ENCODE data around the gene RETREG2.

- TF ChIP-seq, protein P1, sequence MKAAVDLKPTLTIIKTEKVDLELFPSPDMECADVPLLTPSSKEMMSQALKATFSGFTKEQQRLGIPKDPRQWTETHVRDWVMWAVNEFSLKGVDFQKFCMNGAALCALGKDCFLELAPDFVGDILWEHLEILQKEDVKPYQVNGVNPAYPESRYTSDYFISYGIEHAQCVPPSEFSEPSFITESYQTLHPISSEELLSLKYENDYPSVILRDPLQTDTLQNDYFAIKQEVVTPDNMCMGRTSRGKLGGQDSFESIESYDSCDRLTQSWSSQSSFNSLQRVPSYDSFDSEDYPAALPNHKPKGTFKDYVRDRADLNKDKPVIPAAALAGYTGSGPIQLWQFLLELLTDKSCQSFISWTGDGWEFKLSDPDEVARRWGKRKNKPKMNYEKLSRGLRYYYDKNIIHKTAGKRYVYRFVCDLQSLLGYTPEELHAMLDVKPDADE (IDR thresholded peaks at IDR 0.05): no peak
- TF ChIP-seq EZH2 (IDR thresholded peaks at IDR 0.05; ENCODE audit: low read depth, unreplicated experiment) (no peak), EZH2phosphoT487 (IDR thresholded peaks at IDR 0.05; ENCODE audit: unreplicated experiment) (no peak), ZNF462 (CRISPR knock-in tag; IDR thresholded peaks at IDR 0.05) (no peak), CTCF (conservative IDR thresholded peaks at IDR 0.05; ENCODE audit: low read depth in 2 of 2) (no peak), POLR2AphosphoS5 (IDR thresholded peaks at IDR 0.05; ENCODE audit: low read depth) (no peak), CREB1 (CRISPR knock-in tag; IDR thresholded peaks at IDR 0.05; ENCODE audit: low read depth) (no peak), ZNF114 (CRISPR knock-in tag; IDR thresholded peaks at IDR 0.05) (no peak), STAT1 (IDR thresholded peaks at IDR 0.05; ENCODE audit: unreplicated experiment) (no peak), JUNB (IDR thresholded peaks at IDR 0.05; ENCODE audit: unreplicated experiment) (no peak), NANOG (IDR thresholded peaks at IDR 0.05; ENCODE audit: borderline replicate concordance) (no peak)
- TF ChIP-seq, protein P2, sequence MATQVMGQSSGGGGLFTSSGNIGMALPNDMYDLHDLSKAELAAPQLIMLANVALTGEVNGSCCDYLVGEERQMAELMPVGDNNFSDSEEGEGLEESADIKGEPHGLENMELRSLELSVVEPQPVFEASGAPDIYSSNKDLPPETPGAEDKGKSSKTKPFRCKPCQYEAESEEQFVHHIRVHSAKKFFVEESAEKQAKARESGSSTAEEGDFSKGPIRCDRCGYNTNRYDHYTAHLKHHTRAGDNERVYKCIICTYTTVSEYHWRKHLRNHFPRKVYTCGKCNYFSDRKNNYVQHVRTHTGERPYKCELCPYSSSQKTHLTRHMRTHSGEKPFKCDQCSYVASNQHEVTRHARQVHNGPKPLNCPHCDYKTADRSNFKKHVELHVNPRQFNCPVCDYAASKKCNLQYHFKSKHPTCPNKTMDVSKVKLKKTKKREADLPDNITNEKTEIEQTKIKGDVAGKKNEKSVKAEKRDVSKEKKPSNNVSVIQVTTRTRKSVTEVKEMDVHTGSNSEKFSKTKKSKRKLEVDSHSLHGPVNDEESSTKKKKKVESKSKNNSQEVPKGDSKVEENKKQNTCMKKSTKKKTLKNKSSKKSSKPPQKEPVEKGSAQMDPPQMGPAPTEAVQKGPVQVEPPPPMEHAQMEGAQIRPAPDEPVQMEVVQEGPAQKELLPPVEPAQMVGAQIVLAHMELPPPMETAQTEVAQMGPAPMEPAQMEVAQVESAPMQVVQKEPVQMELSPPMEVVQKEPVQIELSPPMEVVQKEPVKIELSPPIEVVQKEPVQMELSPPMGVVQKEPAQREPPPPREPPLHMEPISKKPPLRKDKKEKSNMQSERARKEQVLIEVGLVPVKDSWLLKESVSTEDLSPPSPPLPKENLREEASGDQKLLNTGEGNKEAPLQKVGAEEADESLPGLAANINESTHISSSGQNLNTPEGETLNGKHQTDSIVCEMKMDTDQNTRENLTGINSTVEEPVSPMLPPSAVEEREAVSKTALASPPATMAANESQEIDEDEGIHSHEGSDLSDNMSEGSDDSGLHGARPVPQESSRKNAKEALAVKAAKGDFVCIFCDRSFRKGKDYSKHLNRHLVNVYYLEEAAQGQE (IDR thresholded peaks at IDR 0.05; ENCODE audit: unreplicated experiment): no peak
Measured at GRCh38 chr2:219165058-219165911, 12.8 kb upstream of the RETREG2 start.

All from GM23338 (cell line).